Cardiac muscle cell (in vitro differentiated cells and primary cell): ENCODE measurements around the gene CRACR2B. TPM values are rescaled to one million over a fixed set of nuclear protein-coding genes. Genes with fewer than 3 reads are reported as not detected.

Source experiments
- DNase-seq, 2 donors: peaks; one replicate each; pipeline versions ENCODE4 v3.0.0 to v3.0.0-alpha.2; 2010 to 2017; ENCODE audit warnings: low read depth in 1 of 2, low spot score in 1 of 2
- H3K27ac ChIP-seq: fragments of 200-600 bp; sonication (generic); 2 replicates; pipeline ENCODE4 v1.5.1; 2016
- H3K27me3 ChIP-seq: fragments of 200-600 bp; sonication (generic); 2 replicates; pipeline ENCODE4 v1.6.0; 2016; ENCODE audit warnings: control low read depth
- H3K36me3 ChIP-seq: fragments of 200-600 bp; sonication (generic); 2 replicates; pipeline ENCODE4 v1.5.1; 2016; ENCODE audit warnings: control low read depth
- H3K4me1 ChIP-seq: fragments of 200-600 bp; sonication (generic); 2 replicates; pipeline ENCODE4 v1.8.1; 2017; ENCODE audit warnings: low read depth, mild to moderate bottlenecking, mixed run types
- H3K4me3 ChIP-seq: fragments of 200-600 bp; sonication (generic); 2 replicates; pipeline ENCODE4 v1.5.1; 2016; ENCODE audit warnings: mild to moderate bottlenecking
- H3K9me3 ChIP-seq: fragments of 200-600 bp; sonication (generic); 2 replicates; pipeline ENCODE4 v1.5.1; 2017; ENCODE audit warnings: low read depth, mild to moderate bottlenecking, control low read depth
- CTCF ChIP-seq: IDR thresholded peaks from 2 replicates; pipeline ENCODE4 v1.5.1; 2012; ENCODE audit warnings: low read depth, mild to moderate bottlenecking, low read length
- polyA plus RNA-seq: library from polyadenylated mRNA; unstranded; fragments of >200 nt; fragmentation: Nextera tagmentation; extraction: Ambion mirVana; gene quantifications from 2 replicates; pipeline ENCODE4 v1.2.1, GENCODE V29; 2016
- total RNA-seq: library from RNA; depleted of rRNA; stranded (reverse); fragments of >200 nt; gene quantifications from 2 replicates; pipeline ENCODE4 v1.2.3, GENCODE V29; 2016

Gene CRACR2B
- total and polyA plus RNA-seq, 2 experiments from 2014 or later = 84.5 to 91.0 TPM

GRCh38 chr11:875203-875602 lies 47.5 kb downstream of the CRACR2B start:
- DNase-seq = no peak
- TF ChIP-seq CTCF = no peak
- Histone ChIP-seq H3K36me3 (no peaks in the 10 kb centered on the region), H3K27ac (no peak overlapping the region), H3K9me3 (no peaks in the 10 kb centered on the region), H3K4me1 (no peaks in the 10 kb centered on the region), H3K4me3 (no peak overlapping the region), H3K27me3 (no peaks in the 10 kb centered on the region)

GRCh38 chr11:875769-876301 lies 48.1 kb downstream of the CRACR2B start:
- Histone ChIP-seq H3K4me3 (no peak overlapping the region), H3K36me3 (peaks cover 3% of the 10 kb centered on the region), H3K27ac (no peak overlapping the region), H3K27me3 (no peaks in the 10 kb centered on the region), H3K4me1 (no peaks in the 10 kb centered on the region), H3K9me3 (no peaks in the 10 kb centered on the region)
- no peak for DNase-seq
- TF ChIP-seq CTCF = no peak

- TF ChIP-seq CTCF = no peak
Observed at GRCh38 chr11:876545-876944, 48.8 kb downstream of the CRACR2B start.

GRCh38 chr11:877565-877964 lies 49.8 kb downstream of the CRACR2B start:
- TF ChIP-seq CTCF = no peak
- Histone ChIP-seq H3K4me1 (no peaks in the 10 kb centered on the region), H3K27ac (no peak overlapping the region), H3K9me3 (no peaks in the 10 kb centered on the region), H3K36me3 (peaks cover 3% of the 10 kb centered on the region), H3K4me3 (no peak overlapping the region), H3K27me3 (no peaks in the 10 kb centered on the region)
- DNase-seq = no peak

More at GRCh38 chr11:876545-876944, 48.8 kb downstream of the CRACR2B start:
- H3K4me3 ChIP-seq = no peak overlapping the region
- H3K4me1 ChIP-seq = no peaks in the 10 kb centered on the region
- no peaks in the 10 kb centered on the region for H3K27me3 ChIP-seq
- no peak for DNase-seq
- H3K9me3 ChIP-seq = no peaks in the 10 kb centered on the region
- no peak overlapping the region for H3K27ac ChIP-seq
- H3K36me3 ChIP-seq = peaks cover 3% of the 10 kb centered on the region

- DNase-seq = no peak
Observed at GRCh38 chr11:880447-880846, 52.7 kb downstream of the CRACR2B start.

More at GRCh38 chr11:880447-880846, 52.7 kb downstream of the CRACR2B start:
- no peak for TF ChIP-seq CTCF
- no peak overlapping the region for H3K27ac ChIP-seq
- H3K9me3 ChIP-seq = no peaks in the 10 kb centered on the region
- no peak overlapping the region for H3K4me3 ChIP-seq
- peaks cover 3% of the 10 kb centered on the region for H3K36me3 ChIP-seq
- H3K27me3 ChIP-seq = no peaks in the 10 kb centered on the region
- H3K4me1 ChIP-seq = no peaks in the 10 kb centered on the region

Other genes with a start within 250 kb of the CRACR2B start
- gene IRF7, start 212.0 kb upstream of the CRACR2B start, total RNA-seq = 17.7 and 24.7 TPM in 2 replicates
- 13.0 and 17.0 TPM in 2 replicates for gene IRF7, start 212.0 kb upstream of the CRACR2B start, polyA plus RNA-seq
- 0.18 TPM in 1 of 2 replicates, not detected in the other for gene CDHR5, start 203.0 kb upstream of the CRACR2B start, total RNA-seq
- 0.27 and 0.60 TPM in 2 replicates for gene CDHR5, start 203.0 kb upstream of the CRACR2B start, polyA plus RNA-seq
- gene SCT, start 200.7 kb upstream of the CRACR2B start, total RNA-seq = 4.3 and 4.4 TPM in 2 replicates
- 8.9 and 18.8 TPM in 2 replicates for gene SCT, start 200.7 kb upstream of the CRACR2B start, polyA plus RNA-seq
- gene DRD4, start 190.7 kb upstream of the CRACR2B start, total RNA-seq = 0.60 and 1.2 TPM in 2 replicates
- gene DRD4, start 190.7 kb upstream of the CRACR2B start, polyA plus RNA-seq = 0.75 and 2.2 TPM in 2 replicates
- 80.0 and 90.0 TPM in 2 replicates for gene DEAF1, start 132.7 kb upstream of the CRACR2B start, total RNA-seq
- gene DEAF1, start 132.7 kb upstream of the CRACR2B start, polyA plus RNA-seq = 88.6 and 124 TPM in 2 replicates
- gene TMEM80, start 132.1 kb upstream of the CRACR2B start, total RNA-seq = 53.4 and 70.5 TPM in 2 replicates
- 72.3 and 93.5 TPM in 2 replicates for gene TMEM80, start 132.1 kb upstream of the CRACR2B start, polyA plus RNA-seq
- 18.9 and 22.6 TPM in 2 replicates for gene EPS8L2, start 121.7 kb upstream of the CRACR2B start, total RNA-seq
- 25.7 and 27.4 TPM in 2 replicates for gene EPS8L2, start 121.7 kb upstream of the CRACR2B start, polyA plus RNA-seq
- gene TALDO1, start 80.5 kb upstream of the CRACR2B start, total RNA-seq = 144 and 158 TPM in 2 replicates
- 163 and 174 TPM in 2 replicates for gene TALDO1, start 80.5 kb upstream of the CRACR2B start, polyA plus RNA-seq
- gene GATD1, start 50.4 kb upstream of the CRACR2B start, total RNA-seq = 62.2 and 64.1 TPM in 2 replicates
- 27.9 and 60.4 TPM in 2 replicates for gene GATD1, start 50.4 kb upstream of the CRACR2B start, polyA plus RNA-seq
- 1.6 and 7.6 TPM in 2 replicates for gene CEND1, start 37.8 kb upstream of the CRACR2B start, total RNA-seq
- 1.7 and 8.2 TPM in 2 replicates for gene CEND1, start 37.8 kb upstream of the CRACR2B start, polyA plus RNA-seq
- 17.6 and 34.7 TPM in 2 replicates for gene SLC25A22, start 29.6 kb upstream of the CRACR2B start, total RNA-seq
- gene SLC25A22, start 29.6 kb upstream of the CRACR2B start, polyA plus RNA-seq = 18.9 and 21.2 TPM in 2 replicates
- 24.0 and 36.8 TPM in 2 replicates for gene PIDD1, start 22.7 kb upstream of the CRACR2B start, total RNA-seq
- gene PIDD1, start 22.7 kb upstream of the CRACR2B start, polyA plus RNA-seq = 33.4 and 40.2 TPM in 2 replicates
- gene RPLP2, start 18.0 kb upstream of the CRACR2B start, total RNA-seq = 523 and 1,109 TPM in 2 replicates
- 496 and 502 TPM in 2 replicates for gene RPLP2, start 18.0 kb upstream of the CRACR2B start, polyA plus RNA-seq
- 59.9 and 99.9 TPM in 2 replicates for gene PNPLA2, start 9.0 kb upstream of the CRACR2B start, total RNA-seq
- gene PNPLA2, start 9.0 kb upstream of the CRACR2B start, polyA plus RNA-seq = 81.6 and 91.1 TPM in 2 replicates
- 146 and 177 TPM in 2 replicates for gene CD151, start 5.0 kb downstream of the CRACR2B start, total RNA-seq
- gene CD151, start 5.0 kb downstream of the CRACR2B start, polyA plus RNA-seq = 210 and 290 TPM in 2 replicates
- gene POLR2L, start 14.6 kb downstream of the CRACR2B start, total RNA-seq = 67.3 and 152 TPM in 2 replicates
- gene POLR2L, start 14.6 kb downstream of the CRACR2B start, polyA plus RNA-seq = 317 and 482 TPM in 2 replicates
- gene TSPAN4, start 14.9 kb downstream of the CRACR2B start, total RNA-seq = 85.3 and 140 TPM in 2 replicates
- gene TSPAN4, start 14.9 kb downstream of the CRACR2B start, polyA plus RNA-seq = 79.1 and 125 TPM in 2 replicates
- 58.1 and 67.7 TPM in 2 replicates for gene CHID1, start 82.9 kb downstream of the CRACR2B start, total RNA-seq
- 145 and 187 TPM in 2 replicates for gene CHID1, start 82.9 kb downstream of the CRACR2B start, polyA plus RNA-seq
- 54.7 and 77.6 TPM in 2 replicates for gene AP2A2, start 98.0 kb downstream of the CRACR2B start, total RNA-seq
- 47.6 and 67.6 TPM in 2 replicates for gene AP2A2, start 98.0 kb downstream of the CRACR2B start, polyA plus RNA-seq
- not detected in 2 replicates for gene MUC6, start 208.8 kb downstream of the CRACR2B start, total RNA-seq
- gene MUC6, start 208.8 kb downstream of the CRACR2B start, polyA plus RNA-seq = not detected in 2 replicates
- 0.03 TPM in 1 of 2 replicates, not detected in the other for gene MUC2, start 247.0 kb downstream of the CRACR2B start, total RNA-seq
- gene MUC2, start 247.0 kb downstream of the CRACR2B start, polyA plus RNA-seq = not detected in 2 replicates